GM18499 (cell line): Measurements from ENCODE around the gene UBE2D1.
A peak's percentile ranks its signal among the peaks of the same experiment; 100 is the strongest.

Experiments used
- ATAC-seq: cut with Tn5 transposase; IDR thresholded peaks from one replicate; pipeline ENCODE4 v1.9.1; 2021; ENCODE audit warnings: moderate number of reproducible peaks; ENCODE audit not compliant: insufficient read depth, unreplicated experiment

The UBE2D1 gene

DNA sequence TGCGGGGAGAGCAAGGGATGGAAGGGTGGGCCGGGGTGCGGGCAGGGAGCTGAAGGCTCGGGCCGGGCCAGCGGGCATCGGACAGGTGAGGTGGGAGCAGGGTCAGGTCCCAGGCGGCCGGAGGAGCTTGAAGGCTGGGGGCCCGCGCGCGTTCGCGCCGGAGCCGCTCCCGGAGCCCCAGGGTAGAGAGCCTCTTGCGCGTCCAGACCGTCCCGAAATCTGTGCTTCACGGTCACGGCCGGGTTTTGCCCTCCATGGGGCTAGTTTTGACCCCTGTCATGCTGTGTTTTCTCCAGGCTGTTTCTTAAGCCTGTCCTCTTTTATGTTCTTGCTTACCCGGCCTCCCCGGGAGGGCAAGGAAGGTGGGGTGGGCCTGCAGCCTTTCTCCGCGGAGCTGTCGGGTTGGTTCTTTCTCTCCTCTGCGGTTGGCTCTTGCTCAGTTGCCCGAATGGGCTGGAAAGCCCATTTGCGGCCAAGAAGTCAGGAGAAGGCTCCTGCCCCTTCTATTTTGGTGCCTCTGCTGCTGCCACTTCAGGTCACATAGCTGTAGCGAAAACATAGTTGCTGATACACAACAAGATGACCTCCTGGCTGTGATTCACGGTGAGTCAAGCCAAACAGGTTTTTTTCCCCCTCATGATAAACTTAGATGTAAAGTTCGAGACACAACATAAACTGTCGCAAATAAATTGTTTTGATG, 650 bp downstream of the UBE2D1 start:
- peak; percentile 22 for ATAC-seq

DNA sequence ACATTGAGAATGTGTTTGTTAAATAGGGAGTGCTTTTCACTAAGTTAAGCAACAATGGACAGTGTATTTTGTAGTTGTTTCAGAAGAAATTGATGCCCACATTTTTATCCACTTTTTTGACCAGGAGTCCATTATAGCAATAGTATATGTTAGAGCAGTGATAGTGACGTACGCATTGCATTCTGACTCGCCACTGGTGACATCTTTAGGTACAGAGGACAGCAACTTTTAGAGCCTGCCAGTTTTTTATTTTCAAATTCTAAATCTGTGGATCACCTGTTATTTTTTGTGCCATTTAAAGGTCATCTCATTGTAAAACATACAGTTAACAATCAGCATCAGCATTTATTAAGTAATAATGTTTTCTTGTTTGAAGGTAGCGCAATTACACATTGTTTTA, 1.4 kb downstream of the UBE2D1 start:
- ATAC-seq: no peak

DNA sequence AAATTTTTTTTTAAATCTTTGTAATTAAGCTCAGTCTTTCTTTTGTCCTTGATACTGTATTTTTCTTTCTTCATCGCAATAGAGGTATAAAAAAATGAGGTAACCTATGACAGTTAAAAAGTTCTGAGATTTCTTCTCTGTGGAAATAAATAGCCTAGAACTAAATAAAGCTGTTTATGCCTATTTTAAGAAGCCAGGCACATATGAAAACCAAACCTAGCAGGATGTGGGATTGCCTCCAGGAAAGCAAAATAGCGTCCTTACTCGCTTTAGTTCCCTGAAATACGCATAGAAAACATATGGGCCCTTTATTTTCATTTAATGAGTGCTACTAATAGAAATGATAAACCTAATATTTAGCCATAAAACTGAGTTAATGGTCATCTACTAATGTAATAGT, 6.6 kb downstream of the UBE2D1 start:
- ATAC-seq: no peak

DNA sequence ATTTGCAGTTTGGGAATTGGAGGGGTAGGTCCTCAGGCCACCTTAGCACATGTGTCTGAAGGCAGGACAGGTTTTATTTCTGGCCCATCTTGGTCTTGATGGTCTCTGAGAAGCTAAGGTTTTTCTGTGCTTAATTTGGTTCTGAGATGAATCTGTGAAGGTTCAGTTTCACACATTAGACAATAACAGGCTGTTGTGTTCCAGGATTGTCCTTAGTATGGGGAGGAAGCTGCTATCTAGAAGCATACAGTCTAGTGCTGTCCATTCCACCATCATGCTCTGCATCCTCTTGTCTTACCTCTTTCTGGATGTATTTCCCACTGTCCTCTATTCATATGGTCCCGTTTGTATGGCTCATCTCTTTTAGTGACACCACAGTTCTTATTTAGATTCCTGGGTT, 7.1 kb downstream of the UBE2D1 start:
- ATAC-seq: no peak

DNA sequence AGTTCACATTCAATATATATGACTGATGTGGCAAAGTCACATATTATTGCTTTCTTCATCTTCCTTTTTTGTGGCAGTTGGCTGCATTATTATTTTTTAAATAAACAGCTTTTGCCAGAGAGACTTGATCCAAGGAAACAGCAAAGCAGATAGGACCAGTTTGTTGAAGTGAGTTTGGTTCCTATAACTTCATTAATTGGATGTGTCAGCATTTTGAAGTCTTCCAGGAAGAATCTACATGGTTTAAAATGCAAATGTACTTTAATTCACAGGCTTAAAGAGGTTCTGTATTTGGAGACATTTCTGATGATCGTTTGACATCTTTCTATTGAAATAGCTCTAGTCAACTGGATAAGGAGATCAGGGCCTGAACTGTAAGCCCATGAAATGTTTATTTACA, 13.2 kb downstream of the UBE2D1 start:
- no peak for ATAC-seq

DNA sequence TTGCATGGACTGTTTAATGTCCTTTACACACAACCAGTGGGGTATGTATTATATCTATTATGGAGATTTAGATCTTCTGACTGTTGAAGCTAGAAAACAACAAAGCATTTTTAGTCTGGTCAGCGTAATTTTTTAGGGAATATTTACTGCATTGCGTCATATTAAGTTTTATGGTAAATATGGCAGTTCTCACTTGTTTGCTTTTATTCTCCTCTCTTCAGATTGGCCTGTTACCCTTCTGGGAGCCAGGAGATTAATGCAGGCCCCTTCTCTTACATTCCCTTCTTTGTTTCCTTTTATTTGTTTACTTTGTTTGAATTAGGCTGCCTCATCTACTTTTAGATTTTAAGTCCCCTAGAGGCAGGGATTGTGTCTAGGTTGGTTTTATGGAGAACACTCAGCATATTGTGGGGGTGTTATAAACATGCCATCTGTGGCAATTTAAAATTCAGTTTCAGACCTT, 13.8 kb downstream of the UBE2D1 start:
- no peak for ATAC-seq

DNA sequence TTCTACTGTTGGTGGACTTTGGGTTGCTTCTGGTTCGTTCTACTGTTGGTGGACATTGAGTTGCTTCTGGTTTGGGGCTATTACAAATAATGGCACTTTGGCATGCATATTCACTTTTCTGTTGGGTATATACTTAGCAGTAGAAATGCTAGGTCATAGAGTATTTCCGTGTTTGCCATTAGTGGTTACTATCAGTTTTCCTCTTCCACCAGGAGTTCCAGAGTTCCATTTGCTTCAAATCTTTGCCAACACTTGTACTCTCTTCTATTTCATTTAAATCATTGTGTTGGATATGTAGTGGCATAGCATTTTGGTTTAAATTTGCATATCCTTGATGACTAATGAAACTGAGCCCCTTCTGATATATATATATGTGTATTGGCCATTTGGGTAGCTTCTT, 15.2 kb downstream of the UBE2D1 start:
- no peak for ATAC-seq

DNA sequence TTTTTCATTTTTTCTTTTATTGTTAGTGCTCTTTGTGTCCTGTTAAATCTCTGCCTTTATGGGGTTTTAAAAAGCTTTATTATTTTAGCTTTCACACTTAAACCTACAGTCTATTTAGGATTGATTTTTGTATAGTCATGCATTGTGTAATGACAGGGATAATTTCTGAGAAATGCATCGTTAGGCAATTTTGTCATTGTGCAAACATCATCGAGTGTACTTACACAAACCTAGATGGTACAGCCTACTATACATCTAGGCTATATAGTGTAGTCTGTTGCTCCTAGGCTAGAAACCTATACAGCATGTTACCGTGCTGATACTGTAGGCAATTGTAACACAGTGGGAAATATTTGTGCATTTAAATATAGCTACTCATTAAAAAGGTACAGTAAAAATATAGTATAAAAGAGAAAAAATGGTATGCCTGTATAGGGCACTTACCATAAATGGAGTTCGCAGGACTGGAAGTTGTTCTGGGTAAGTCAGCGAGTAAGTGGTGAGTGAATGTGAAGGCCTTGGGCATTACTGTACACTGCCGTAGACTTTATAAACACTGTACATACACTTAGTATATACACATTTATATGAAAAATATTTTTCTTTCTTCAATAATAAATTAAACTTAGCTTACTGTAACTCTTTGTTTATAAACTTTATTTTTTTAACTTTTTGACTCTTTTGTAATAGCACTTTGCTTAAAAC, 16.0 kb downstream of the UBE2D1 start:
- no peak for ATAC-seq

DNA sequence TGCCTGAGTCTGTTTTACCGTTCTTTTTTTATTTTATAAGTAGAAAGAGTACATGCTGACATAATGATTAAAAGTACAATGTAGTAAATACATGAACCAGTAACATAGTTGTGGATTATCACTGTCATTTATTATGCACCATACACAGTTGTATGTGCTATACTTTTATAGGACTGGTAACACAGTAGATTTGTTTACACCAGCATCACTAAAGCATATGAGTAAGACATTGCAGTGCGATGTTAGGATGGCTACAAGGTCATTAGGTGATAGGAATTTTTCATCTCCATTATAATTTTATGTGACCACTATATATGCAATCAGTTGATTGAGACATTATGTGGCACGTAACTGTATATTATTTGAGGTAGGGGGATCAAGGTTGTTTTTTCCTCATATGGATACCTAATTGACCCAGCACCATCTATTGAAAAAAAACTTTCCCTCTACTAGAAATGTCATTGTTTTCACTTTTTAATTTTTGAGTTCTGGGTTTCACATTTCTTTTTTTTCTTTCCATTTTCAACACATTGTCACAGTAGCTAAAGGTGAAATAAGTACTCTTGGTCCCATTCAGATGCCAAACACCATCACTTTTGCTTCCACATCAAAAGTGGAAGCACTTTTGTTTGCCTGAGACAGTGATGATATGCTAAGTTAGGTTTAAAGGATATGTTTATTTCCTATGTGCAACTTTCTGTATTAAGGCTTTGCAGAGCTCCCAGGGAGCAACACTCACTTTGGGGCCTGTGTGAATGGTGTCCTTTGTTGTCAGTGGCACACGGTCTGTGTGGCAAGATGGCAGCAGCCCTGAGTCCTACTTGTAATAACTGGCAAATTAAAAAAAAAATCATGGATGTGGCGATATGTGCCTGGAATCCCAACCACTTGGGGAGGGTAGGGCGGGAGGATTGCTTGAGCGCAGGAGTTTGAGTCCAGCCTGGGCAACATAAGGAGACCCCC, 17.1 kb downstream of the UBE2D1 start:
- no peak for ATAC-seq

DNA sequence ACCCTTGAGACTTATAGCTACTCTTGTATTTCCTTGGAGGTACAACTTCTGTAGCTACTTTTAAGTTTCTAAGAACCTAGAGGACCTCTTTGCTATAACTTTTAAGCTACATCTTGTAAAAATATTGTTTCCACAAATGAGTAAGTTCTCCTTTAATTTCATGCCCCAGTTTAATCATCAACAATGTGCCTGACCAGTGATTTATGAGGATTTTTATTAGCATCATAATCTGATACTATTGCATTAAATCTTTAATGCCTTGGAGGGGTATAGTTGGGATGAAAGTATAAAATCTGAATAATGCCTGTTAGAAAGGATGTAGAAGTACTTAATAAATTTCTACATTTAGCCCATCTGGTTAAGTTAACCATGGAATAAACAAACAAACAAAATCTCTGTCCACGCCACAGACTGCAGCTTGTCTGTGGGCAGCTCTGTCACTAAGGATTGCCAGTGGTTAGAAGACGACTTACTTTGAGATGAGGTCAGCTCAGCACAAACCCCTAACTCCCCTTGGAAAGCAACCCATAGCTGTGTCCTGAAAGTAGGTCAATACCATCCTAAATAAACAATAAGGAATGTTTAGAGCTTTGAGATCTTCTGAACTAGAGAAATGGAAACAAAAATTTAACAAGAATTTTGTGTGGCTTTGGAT, 18.3 kb downstream of the UBE2D1 start:
- no peak for ATAC-seq

DNA sequence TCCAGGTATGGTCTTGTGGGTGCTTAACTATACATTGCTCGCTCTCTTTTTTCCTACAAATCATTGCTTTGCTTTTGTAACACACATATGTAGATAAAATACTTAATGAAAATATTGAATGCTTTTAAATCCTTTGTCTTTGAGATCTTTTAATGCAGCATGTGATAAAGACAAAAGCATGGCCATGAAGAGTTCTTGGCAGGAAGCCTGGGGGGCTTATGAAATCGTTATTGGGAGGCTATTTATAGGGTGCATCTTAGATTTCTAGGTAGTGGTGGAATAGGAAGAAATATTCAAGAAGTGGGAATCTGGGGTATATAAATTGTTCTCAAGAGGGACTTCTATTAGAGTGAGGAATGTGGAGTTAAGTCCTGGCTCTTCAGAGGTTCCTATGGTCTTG, 21.9 kb downstream of the UBE2D1 start:
- ATAC-seq: no peak

DNA sequence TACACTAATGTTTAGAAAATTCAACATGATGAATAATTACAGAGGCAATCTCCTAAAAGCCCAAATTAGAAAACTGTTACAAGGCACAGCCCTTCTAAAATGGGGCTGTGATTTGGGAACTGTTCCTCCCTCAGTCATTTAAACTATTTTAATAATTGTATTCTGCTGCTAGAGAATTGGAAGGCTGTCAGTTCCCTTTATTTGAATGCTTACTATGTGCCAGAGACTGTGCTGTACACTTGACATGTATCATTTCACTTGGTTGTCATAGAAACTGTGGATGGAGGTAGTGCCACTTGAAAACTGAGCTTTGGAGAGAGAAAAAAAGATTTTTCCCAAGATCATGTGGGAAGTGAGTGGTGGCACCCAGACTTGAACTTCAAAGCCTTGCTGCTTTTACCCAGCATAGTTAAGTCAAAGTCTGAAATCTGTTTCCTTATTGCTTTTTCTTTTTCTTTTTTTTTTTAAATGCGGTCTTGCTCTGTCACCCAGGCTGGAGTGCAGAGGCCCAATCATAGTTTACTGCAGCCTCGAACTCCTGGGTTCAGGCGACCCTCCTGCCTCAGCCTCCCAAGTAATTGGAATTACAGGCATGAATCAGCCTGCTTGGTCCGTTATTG, 23.6 kb downstream of the UBE2D1 start:
- no peak for ATAC-seq

DNA sequence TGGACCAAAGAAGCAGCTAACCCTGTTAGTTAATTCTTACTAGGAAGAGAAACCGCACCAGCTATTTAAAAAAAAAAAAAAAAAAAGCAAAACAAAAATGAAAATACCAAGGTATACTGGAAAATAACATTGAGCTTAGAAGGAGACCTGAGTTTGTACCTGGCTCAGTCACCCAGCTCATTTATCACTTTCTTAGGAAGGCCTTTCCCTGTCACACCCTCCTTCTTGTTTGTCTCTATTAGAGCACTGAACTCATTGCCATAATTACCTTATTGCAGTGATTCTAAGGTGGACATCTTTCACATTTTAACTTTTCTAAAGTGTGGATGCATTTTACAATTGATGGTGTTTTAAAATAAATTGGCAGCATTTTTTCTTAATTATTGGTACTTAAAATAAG, 24.1 kb downstream of the UBE2D1 start:
- ATAC-seq: no peak

DNA sequence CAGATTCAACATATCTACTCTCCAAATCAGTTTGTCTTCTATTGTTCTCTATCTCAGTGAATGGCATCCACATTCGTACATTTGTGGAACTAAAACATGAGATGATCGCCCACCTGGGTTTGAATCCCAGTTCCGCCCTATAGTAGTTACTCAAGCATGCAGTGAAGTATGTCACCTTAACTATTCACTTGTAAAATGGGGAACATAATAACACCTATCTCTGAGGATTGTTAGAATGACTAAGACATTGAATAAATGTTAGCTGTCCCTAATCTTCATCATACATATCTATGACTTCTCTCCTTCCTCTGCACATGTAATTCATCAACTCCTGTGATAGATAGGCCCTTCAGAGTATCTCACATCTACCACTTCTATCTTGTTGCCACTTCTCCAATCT, 24.7 kb downstream of the UBE2D1 start:
- ATAC-seq: no peak

DNA sequence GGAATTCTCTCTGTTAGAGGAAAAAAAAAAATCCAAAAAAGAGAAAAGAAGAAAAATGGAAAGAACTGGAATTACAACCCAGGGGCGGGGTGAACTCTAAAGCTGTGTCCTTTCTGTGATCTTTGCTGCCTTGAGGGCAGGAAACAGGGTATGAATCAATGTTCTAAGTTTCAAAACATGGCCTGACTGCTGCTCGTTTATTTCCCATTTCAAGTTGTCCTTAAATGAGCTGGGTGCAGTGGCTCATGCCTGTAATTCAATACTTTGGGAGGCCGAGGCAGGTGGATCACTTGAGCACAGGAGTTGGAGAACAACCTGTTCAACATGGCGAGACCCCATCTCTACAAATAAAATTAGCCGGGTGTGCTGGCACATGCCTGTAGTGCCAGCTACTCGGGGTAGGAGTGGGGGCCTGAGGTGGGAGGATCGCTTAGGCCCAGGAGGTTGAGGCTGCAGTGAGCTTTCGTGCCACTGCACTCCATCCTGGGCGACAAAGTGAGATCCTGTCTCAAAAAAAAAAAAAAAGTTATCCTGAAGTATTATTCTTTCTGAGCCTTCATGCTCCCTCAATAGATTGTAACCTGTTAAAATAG, 25.7 kb downstream of the UBE2D1 start:
- no peak for ATAC-seq

DNA sequence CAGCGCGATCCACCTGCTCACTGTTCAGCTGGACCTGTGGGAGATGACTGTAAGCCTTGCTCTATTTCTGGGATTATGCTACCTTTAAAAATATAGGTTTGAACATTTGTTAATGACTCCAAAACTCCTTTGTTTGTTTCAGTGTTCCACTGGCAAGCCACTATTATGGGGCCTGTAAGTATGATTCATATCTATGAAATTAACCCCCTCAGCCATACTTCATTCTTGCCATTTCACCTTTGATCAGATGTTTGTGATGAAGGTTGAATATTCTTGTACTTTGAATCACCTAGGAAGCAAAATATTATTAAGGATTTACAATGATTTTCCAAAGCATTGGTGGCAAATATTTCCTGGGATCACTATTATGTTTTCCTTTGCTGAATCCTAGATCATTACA, 26.5 kb downstream of the UBE2D1 start:
- ATAC-seq: no peak

DNA sequence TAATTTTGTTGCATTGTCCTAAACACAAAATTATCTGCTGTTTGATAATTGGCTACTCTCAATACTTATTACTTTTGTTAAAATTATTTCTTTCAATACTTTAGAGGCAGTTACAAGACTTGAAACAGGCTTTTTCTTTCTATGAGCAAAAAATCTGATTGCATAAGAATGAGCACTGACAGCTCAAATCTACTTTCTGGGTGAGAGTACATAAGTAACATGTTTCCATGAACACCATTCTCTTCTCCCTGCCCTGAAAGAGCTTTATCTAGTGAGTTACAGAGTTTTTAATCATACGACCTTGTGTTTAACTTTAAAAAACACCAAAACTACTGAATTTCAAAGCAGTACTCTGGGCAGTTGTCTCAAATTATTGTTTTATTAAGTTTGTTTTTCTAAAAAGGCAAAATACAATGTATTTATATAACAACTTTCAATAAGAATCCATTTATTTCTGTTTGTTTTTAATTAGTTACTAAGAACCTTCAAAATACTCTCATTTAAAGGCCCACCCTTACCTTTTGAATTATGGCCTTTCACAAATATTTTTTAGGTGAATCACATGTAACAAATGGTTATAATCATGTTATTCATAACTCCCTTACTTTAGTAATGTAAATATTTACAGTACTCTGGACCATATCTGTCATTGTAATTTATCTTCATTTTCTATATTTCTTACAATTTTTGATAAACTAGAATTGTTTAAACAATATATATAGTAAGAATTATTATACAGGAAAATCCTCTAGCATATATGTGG, 27.4 kb downstream of the UBE2D1 start:
- ATAC-seq: no peak

DNA sequence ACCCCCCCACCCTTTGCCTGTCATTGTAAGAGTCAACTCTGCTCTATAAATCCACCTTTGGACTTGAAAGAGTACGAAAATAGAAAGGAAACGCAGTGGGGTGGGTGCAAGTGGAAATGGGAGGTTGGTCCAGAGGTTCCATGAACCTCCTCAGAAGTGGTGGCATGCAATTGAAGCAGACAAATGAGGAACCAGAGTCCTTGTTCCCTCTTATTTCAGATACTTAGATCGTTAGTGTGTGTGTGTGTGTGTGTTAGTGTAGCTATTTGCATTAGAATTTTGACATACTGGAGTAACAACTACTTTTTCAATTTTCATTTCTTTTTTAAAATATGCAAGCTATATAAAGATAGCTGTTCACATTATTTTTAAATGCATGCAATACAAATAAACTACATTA, 32.3 kb downstream of the UBE2D1 start:
- ATAC-seq: no peak

DNA sequence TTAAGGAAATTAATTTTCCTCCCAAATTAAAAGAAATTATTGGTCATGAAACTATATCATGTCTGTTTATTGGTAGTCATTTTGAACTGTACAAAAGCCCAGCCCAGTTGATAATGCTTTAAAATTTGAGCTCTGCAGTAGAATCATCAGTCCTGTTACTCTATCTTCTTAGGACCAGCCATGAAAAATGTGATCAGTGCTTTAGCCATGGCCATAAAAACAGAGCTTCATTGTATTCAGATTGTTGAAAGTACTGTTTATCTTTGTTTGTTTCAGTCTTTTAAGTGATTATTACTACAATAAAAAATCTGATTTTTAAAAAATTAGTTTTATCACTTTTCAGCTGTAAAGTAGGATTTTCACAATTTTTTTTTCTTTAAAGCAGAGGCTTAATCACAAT, 36.7 kb downstream of the UBE2D1 start:
- ATAC-seq: no peak
